HEK293T (cell line): ENCODE data around the gene TTLL11.

ENCODE experiments used
- ARNT ChIP-seq: fragments of 450-650 bp; IDR thresholded peaks from 2 replicates; pipeline ENCODE4 v1.6.1; 2017; ENCODE audit warnings: mild to moderate bottlenecking
- BHLHE40 ChIP-seq: fragments of 450-650 bp; IDR thresholded peaks from 2 replicates; pipeline ENCODE4 v1.6.1; 2016; ENCODE audit warnings: mild to moderate bottlenecking, moderate library complexity, borderline replicate concordance
- CTBP1 ChIP-seq: fragments of 450-650 bp; IDR thresholded peaks from 2 replicates; pipeline ENCODE4 v1.6.1; 2016; ENCODE audit warnings: borderline replicate concordance
- ELF4 ChIP-seq: fragments of 450-650 bp; IDR thresholded peaks from 2 replicates; pipeline ENCODE4 v1.6.1; 2017; ENCODE audit warnings: antibody characterized with exemption
- FOXK2 ChIP-seq: fragments of 450-650 bp; IDR thresholded peaks from 2 replicates; pipeline ENCODE4 v1.6.1; 2016; ENCODE audit warnings: mild to moderate bottlenecking
- FOXM1 ChIP-seq: fragments of 450-650 bp; IDR thresholded peaks from 2 replicates; pipeline ENCODE4 v1.6.1; 2017; ENCODE audit warnings: mild to moderate bottlenecking, borderline replicate concordance
- L3MBTL2 ChIP-seq: fragments of 450-650 bp; conservative IDR thresholded peaks from 2 replicates; pipeline ENCODE4 v1.6.1; 2016; ENCODE audit warnings: mild to moderate bottlenecking
- LEF1 ChIP-seq: fragments of 450-650 bp; IDR thresholded peaks from 2 replicates; pipeline ENCODE4 v1.6.1; 2017; ENCODE audit warnings: mild to moderate bottlenecking, borderline replicate concordance
- NFRKB ChIP-seq: fragments of 450-650 bp; IDR thresholded peaks from 2 replicates; pipeline ENCODE4 v1.6.1; 2016; ENCODE audit warnings: mild to moderate bottlenecking, moderate library complexity
- SP1 ChIP-seq: fragments of 450-650 bp; IDR thresholded peaks from 2 replicates; pipeline ENCODE4 v1.6.1; 2017
- SUZ12 ChIP-seq: fragments of 450-650 bp; IDR thresholded peaks from 2 replicates; pipeline ENCODE4 v1.6.1; 2016; ENCODE audit warnings: mild to moderate bottlenecking
- TARDBP ChIP-seq: fragments of 450-650 bp; IDR thresholded peaks from 2 replicates; pipeline ENCODE4 v1.6.1; 2016
- ZNF384 ChIP-seq: fragments of 450-650 bp; IDR thresholded peaks from 2 replicates; pipeline ENCODE4 v1.6.1; 2016

- TF ChIP-seq CTBP1: no peak
- no peak for TF ChIP-seq FOXM1
- TF ChIP-seq ZNF384: no peak
- no peak for TF ChIP-seq TARDBP
- no peak for TF ChIP-seq ARNT
- TF ChIP-seq FOXK2: no peak
- no peak for TF ChIP-seq LEF1
- TF ChIP-seq L3MBTL2: no peak
- no peak for TF ChIP-seq NFRKB
- TF ChIP-seq SP1: no peak
- TF ChIP-seq BHLHE40: no peak
- no peak for TF ChIP-seq SUZ12
- TF ChIP-seq ELF4: no peak
These were observed 146.6 kb downstream of the TTLL11 start for GRCh38 chr9:121946465-121946864.
